OCI-LY7 (cell line): Measurements from ENCODE around the gene CFAP97D2.

Experiments used
- EZH2phosphoT487 ChIP-seq: fragments of 200-600 bp; sonication (generic); IDR thresholded peaks from 2 replicates; pipeline ENCODE4 v1.6.1; 2018; ENCODE audit warnings: low read depth, borderline replicate concordance, mild to moderate bottlenecking, mixed run types, antibody characterized with exemption, low read length, moderate library complexity, mixed read lengths
- TF ChIP-seq, protein P1 (sequence below): fragments of 200-600 bp; sonication (generic); conservative IDR thresholded peaks from 2 replicates; pipeline ENCODE4 v1.5.1; 2014; ENCODE audit warnings: mild to moderate bottlenecking, antibody characterized with exemption, low read length, moderate library complexity, mixed read lengths

GRCh38 chr13:114228176-114228575 lies 49.1 kb downstream of the CFAP97D2 start:
- TF ChIP-seq, protein P1, sequence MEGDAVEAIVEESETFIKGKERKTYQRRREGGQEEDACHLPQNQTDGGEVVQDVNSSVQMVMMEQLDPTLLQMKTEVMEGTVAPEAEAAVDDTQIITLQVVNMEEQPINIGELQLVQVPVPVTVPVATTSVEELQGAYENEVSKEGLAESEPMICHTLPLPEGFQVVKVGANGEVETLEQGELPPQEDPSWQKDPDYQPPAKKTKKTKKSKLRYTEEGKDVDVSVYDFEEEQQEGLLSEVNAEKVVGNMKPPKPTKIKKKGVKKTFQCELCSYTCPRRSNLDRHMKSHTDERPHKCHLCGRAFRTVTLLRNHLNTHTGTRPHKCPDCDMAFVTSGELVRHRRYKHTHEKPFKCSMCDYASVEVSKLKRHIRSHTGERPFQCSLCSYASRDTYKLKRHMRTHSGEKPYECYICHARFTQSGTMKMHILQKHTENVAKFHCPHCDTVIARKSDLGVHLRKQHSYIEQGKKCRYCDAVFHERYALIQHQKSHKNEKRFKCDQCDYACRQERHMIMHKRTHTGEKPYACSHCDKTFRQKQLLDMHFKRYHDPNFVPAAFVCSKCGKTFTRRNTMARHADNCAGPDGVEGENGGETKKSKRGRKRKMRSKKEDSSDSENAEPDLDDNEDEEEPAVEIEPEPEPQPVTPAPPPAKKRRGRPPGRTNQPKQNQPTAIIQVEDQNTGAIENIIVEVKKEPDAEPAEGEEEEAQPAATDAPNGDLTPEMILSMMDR: no peak
- no peak for TF ChIP-seq EZH2phosphoT487
